ENCODE measurements around the gene PCDH19.

DNA sequence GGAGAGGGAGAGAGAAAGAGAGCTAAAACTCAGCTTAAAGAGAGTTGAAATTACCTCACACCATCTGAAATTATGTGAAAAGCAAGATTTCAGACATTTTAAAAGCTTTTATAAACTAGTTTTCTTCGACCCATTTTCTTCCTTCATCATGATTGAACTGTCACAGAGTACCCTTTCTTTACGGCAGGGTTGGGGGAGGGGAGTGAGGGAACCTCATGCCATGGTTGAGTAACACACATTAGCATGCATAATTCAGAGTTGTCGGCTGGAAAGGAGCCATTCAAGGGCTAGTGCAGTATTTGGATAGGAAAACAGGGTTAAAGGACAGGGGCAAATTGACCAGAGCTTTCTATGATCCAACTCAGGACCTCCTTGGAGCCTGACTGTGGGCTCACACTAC, 46.2 kb downstream of the PCDH19 start:
- TF ChIP-seq CTCF (IDR thresholded peaks at IDR 0.05; ENCODE audit: low read depth, low read length, poor library complexity, severe bottlenecking) (no peak), EZH2phosphoT487 (IDR thresholded peaks at IDR 0.05; ENCODE audit: borderline replicate concordance, low read length) (no peak)
